PC-3 (cell line): ENCODE data around the gene BMP8B. TPM values are rescaled to one million over a fixed set of nuclear protein-coding genes. Genes with fewer than 3 reads are reported as not detected.

Experiments
- ATAC-seq: fragments of 200-7000 bp; cut with Tn5 transposase; 2 replicates; pipeline ENCODE4 v1.9.1; 2020; ENCODE audit warnings: mild to moderate bottlenecking, moderate library complexity
- BruUV-seq: library from RNA; stranded (reverse); fragments of 400-500 nt; replicated peaks from 2 replicates; lab custom pipeline; 2021; lab: Mats Ljungman, UMichigan
- CTCF ChIA-PET: fragments of 300-600 bp; sonication (Branson Sonifier 250); formaldehyde crosslinking; loops from one replicate; lab custom pipeline; 2022; ENCODE audit warnings: antibody characterized with exemption; lab: Charles Lee
- POLR2A ChIA-PET: fragments of 300-600 bp; sonication (Branson Sonifier 250); formaldehyde crosslinking; loops from one replicate; lab custom pipeline; 2022; ENCODE audit warnings: antibody characterized with exemption; ENCODE audit not compliant: unreplicated experiment; lab: Charles Lee
- DNase-seq: peaks from one replicate; pipeline ENCODE4 v3.0.0-alpha.2; 2015
- H2AFZ ChIP-seq: fragments of 300-600 bp; sonication (generic); 2 replicates; pipeline ENCODE4 v1.6.0; 2016; ENCODE audit warnings: antibody characterized with exemption, low read length
- H3F3A ChIP-seq: fragments of 300-600 bp; sonication (generic); one replicate; pipeline ENCODE4 v1.6.0; 2017; ENCODE audit warnings: antibody characterized with exemption, low read length, control low read depth, mild to moderate bottlenecking; ENCODE audit not compliant: unreplicated experiment
- H3K27ac ChIP-seq: fragments of 300-600 bp; sonication (generic); 2 replicates; pipeline ENCODE4 v1.5.1; 2016; ENCODE audit warnings: mild to moderate bottlenecking, low read length
- H3K27me3 ChIP-seq: fragments of 300-600 bp; sonication (generic); 2 replicates; pipeline ENCODE4 v1.6.1; 2016; ENCODE audit warnings: low read length, mixed read lengths
- H3K36me3 ChIP-seq: fragments of 300-600 bp; sonication (generic); 2 replicates; pipeline ENCODE4 v1.6.1; 2016; ENCODE audit warnings: low read depth, mixed run types, low read length, mixed read lengths
- H3K4me1 ChIP-seq: fragments of 300-600 bp; sonication (generic); 2 replicates; pipeline ENCODE4 v1.5.1; 2016; ENCODE audit warnings: low read length; ENCODE audit not compliant: insufficient read depth
- H3K4me2 ChIP-seq: fragments of 300-600 bp; sonication (generic); 2 replicates; pipeline ENCODE4 v1.6.0; 2016; ENCODE audit warnings: low read length
- H3K4me3 ChIP-seq: fragments of 300-600 bp; sonication (generic); 2 replicates; pipeline ENCODE4 v1.5.1; 2016; ENCODE audit warnings: mild to moderate bottlenecking, low read length, mixed read lengths
- H3K79me2 ChIP-seq: fragments of 300-600 bp; sonication (generic); 2 replicates; pipeline ENCODE4 v1.6.1; 2017; ENCODE audit warnings: low read length, mixed read lengths
- H3K9ac ChIP-seq: fragments of 300-600 bp; sonication (generic); 2 replicates; pipeline ENCODE4 v1.6.0; 2016; ENCODE audit warnings: mild to moderate bottlenecking, low read length
- H3K9me2 ChIP-seq: fragments of 300-600 bp; sonication (generic); replicated peaks from 2 replicates; pipeline ENCODE4 v1.6.1; 2016; ENCODE audit warnings: mixed run types, low read length, mixed read lengths
- H3K9me3 ChIP-seq: fragments of 300-600 bp; sonication (generic); 2 replicates; pipeline ENCODE4 v1.6.1; 2016; ENCODE audit warnings: low read length, mixed read lengths
- H4K20me1 ChIP-seq: fragments of 300-600 bp; sonication (generic); 2 replicates; pipeline ENCODE4 v1.6.1; 2016; ENCODE audit warnings: low read length, mixed read lengths
- CTCF ChIP-seq: fragments of 300-600 bp; sonication (generic); conservative IDR thresholded peaks from 2 replicates; pipeline ENCODE4 v1.5.1; 2017; ENCODE audit warnings: antibody characterized with exemption, low read depth, mild to moderate bottlenecking, low read length
- EZH2 ChIP-seq: fragments of 300-600 bp; sonication (generic); IDR thresholded peaks from one replicate; pipeline ENCODE4 v1.6.1; 2017; ENCODE audit warnings: antibody characterized with exemption, mild to moderate bottlenecking, low read length; ENCODE audit not compliant: unreplicated experiment
- EZH2phosphoT487 ChIP-seq: fragments of 300-600 bp; sonication (generic); IDR thresholded peaks from 2 replicates; pipeline ENCODE4 v1.6.1; 2018; ENCODE audit warnings: mild to moderate bottlenecking, antibody characterized with exemption, low read length, borderline replicate concordance
- intact Hi-C: fragments of 100-400 bp; cut with micrococcal nuclease; formaldehyde crosslinking; loops from 2 replicates; pipeline ENCODE4 v1.9.0; 2023
- total RNA-seq: library from RNA; depleted of rRNA; stranded (reverse); fragments of >200 nt; gene quantifications from 2 replicates; pipeline ENCODE4 v1.2.3, GENCODE V29; 2014

BMP8B gene
- total RNA-seq, 1 experiment from 2014 or later: 3.3 TPM

- 0 out of 2 replicates have a peak, but pooled peaks cover 11% of the 10 kb centered on the region for H3K27me3 ChIP-seq
- POLR2A ChIA-PET: no interaction called here
- ATAC-seq: no peak
These were observed 55.9 kb downstream of the BMP8B start for GRCh38 chr1:39732730-39733129.

DNA sequence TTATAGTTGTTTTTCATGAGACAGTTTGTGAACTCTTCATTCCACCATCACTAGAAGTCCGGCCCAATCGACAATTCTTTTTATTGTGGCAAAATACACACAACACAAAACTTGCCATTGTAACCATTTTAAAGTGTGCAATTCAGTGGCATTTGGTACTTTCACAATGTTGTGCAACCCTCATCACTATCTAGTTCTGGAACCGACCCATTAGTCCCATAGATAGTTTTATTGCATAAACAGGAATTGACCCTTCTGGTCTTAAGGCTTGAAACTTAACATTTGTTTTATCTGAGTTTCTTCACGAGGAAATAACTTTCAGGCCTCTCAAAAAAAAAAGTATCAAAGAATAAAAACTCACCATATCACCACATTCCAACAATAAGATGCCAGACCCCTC is 58.8 kb downstream of the BMP8B start:
- Histone ChIP-seq H3F3A (no peaks in the 10 kb centered on the region), H2AFZ (no peak overlapping the region), H3K4me3 (no peak overlapping the region), H3K27me3 (0 out of 2 replicates have a peak, but pooled peaks cover 12% of the 10 kb centered on the region), H3K9me2 (no peaks in the 10 kb centered on the region), H3K79me2 (no peaks in the 10 kb centered on the region), H3K4me2 (no peak overlapping the region), H4K20me1 (no peaks in the 10 kb centered on the region), H3K9ac (no peak overlapping the region), H3K9me3 (no peaks in the 10 kb centered on the region), H3K27ac (no peak overlapping the region), H3K4me1 (peaks cover 3% of the 10 kb centered on the region; the same call in 1 of the 2 replicates), H3K36me3 (no peaks in the 10 kb centered on the region)
- no TSS peak for BruUV-seq
- ChIA-PET POLR2A (no interaction called here), CTCF (no interaction called here)
- no peak for ATAC-seq
- no peak for TF ChIP-seq EZH2
- no peak for TF ChIP-seq CTCF
- no peak for TF ChIP-seq EZH2phosphoT487
- no peak for DNase-seq
- intact Hi-C loops: loop anchor here (10.0 kb wide), 2 partner anchors 65 to 635 kb away; no protein-coding TSS in a partner anchor

More at GRCh38 chr1:39732730-39733129, 55.9 kb downstream of the BMP8B start:
- Histone ChIP-seq H3K9me2 (no peaks in the 10 kb centered on the region), H3K9ac (no peak overlapping the region), H3K9me3 (no peaks in the 10 kb centered on the region), H3K4me3 (no peak overlapping the region), H4K20me1 (no peaks in the 10 kb centered on the region), H2AFZ (no peak overlapping the region), H3K79me2 (no peaks in the 10 kb centered on the region), H3F3A (no peaks in the 10 kb centered on the region), H3K27ac (no peak overlapping the region), H3K4me1 (peaks cover 3% of the 10 kb centered on the region; the same call in 1 of the 2 replicates), H3K36me3 (no peaks in the 10 kb centered on the region), H3K4me2 (no peak overlapping the region)
- DNase-seq: no peak
- TF ChIP-seq EZH2 (no peak), EZH2phosphoT487 (no peak)
- no TSS peak for BruUV-seq
- CTCF ChIA-PET: no interaction called here
- intact Hi-C loops: loop anchor here (10.0 kb wide), 1 partner anchor 62 kb away; no protein-coding TSS in a partner anchor

DNA sequence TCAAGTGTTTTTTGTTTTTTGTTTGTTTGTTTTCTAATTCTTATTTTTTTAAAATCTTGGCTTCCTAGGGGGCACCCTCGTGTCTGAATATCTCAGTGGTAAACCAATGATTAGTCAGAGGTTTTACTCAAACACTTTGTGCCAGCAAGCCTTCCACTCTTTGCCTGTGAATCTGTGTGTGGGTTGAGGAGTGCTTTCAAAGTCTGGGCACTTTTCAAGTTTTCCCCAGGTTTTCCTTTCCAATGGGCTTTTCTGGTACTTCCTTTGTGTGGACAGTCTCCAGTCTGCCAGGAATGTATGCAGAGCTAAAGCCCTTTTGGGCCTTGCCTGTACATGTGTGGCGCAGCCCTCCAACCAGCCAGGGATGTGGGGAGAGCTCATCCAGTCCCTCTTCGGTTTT is 59.6 kb downstream of the BMP8B start:
- Histone ChIP-seq H3K9me2 (no peaks in the 10 kb centered on the region), H3K4me3 (no peak overlapping the region), H3F3A (no peaks in the 10 kb centered on the region), H3K4me2 (no peak overlapping the region), H3K27me3 (0 out of 2 replicates have a peak, but pooled peaks cover 12% of the 10 kb centered on the region), H3K36me3 (no peaks in the 10 kb centered on the region), H2AFZ (no peak overlapping the region), H4K20me1 (no peaks in the 10 kb centered on the region), H3K27ac (no peak overlapping the region), H3K79me2 (no peaks in the 10 kb centered on the region), H3K4me1 (peaks cover 3% of the 10 kb centered on the region; the same call in 1 of the 2 replicates), H3K9ac (no peak overlapping the region), H3K9me3 (no peaks in the 10 kb centered on the region)
- BruUV-seq: no TSS peak
- ATAC-seq: no peak
- DNase-seq: peak; percentile 24
- CTCF ChIA-PET: no interaction called here
- intact Hi-C loops: loop anchor here (10.0 kb wide), 1 partner anchor 634 kb away; no protein-coding TSS in a partner anchor
- TF ChIP-seq CTCF (peak; percentile 35; the same call in 1 of the 2 replicates), EZH2phosphoT487 (no peak), EZH2 (no peak)
- POLR2A ChIA-PET: no interaction called here
